Mammary epithelial cell (primary cell): ENCODE data around the gene TKTL1.

ENCODE experiments used
- CTCF ChIP-seq, 2 donors: IDR thresholded peaks in 1 of 2; conservative IDR thresholded peaks in 1 of 2; 2 replicates each; pipeline ENCODE4 v1.5.1; 2011 to 2012; ENCODE audit warnings: inconsistent platforms in 2 of 2, low read length in 2 of 2, mild to moderate bottlenecking in 2 of 2, control low read depth in 1 of 2, low read depth in 1 of 2; ENCODE audit not compliant: insufficient read depth in 1 of 2; ENCODE audit errors: extremely low read depth in 1 of 2
- EZH2 ChIP-seq: IDR thresholded peaks from 2 replicates; pipeline ENCODE4 v1.6.1; 2012; ENCODE audit warnings: low read length, inconsistent platforms, borderline replicate concordance

DNA sequence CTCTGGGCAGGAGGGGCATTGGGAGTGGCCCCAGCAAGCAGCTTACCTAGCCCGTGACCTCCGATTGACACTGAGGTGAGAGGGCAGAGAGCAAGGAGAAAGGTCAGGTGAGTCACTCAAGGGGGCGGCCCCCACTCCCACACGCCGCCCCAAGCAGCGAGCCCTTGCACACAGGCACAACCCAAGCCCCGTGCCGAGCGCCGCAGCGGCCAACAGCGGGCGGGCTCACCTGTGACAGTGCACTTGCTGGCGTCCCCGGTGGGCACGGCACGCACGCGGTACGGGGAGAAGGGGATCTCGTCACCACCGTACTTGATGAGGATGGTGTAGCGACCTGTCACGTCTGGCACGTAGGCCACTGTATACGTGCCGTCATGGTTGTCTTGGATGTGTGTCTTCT is 61.6 kb downstream of the TKTL1 start:
- TF ChIP-seq CTCF (conservative IDR thresholded peaks at IDR 0.05 in 1 of 2, IDR thresholded peaks at IDR 0.05 in 1 of 2; ENCODE audit: extremely low read depth in 1 of 2, insufficient read depth in 1 of 2, low read depth in 1 of 2, low read length in 2 of 2) (no peak), EZH2 (no peak)
